Prostate gland (tissue), 2 donors: ENCODE data around the gene RORC.

ENCODE experiments used
- CTCF ChIP-seq, 4 experiments: fragments of 200-600 bp in 2 of 4; fragments of 450-650 bp in 2 of 4; sonication (generic) in 2 of 4; IDR thresholded peaks; 1 replicate in 3 of 4; 2 replicates in 1 of 4; pipeline ENCODE4 v1.5.1; 2016 to 2019; ENCODE audit warnings: antibody characterized with exemption in 4 of 4, mild to moderate bottlenecking in 2 of 4, moderate library complexity in 2 of 4
- POLR2A ChIP-seq: fragments of 450-650 bp; IDR thresholded peaks from one replicate; pipeline ENCODE4 v1.6.1; 2016; ENCODE audit warnings: antibody characterized with exemption, mild to moderate bottlenecking

DNA sequence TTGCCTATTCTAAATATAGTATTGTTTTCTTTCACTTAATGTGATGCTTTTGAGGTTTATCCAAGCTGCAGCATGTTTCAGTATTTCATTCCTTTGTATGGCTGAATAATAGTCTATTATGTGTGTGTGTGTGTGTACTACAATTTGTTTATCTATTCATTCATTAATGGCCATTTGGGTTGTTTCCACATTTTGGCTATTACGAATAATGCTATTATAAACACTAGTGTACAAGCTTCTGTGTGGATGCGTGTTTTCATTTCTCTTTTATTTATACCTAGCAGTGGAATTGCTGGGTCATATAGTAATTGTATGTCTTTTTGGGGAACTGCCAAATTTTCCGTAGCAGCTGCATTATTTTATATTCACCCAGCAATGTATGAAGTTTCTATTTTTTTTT is 36.9 kb upstream of the RORC start:
- TF ChIP-seq CTCF (IDR thresholded peaks at IDR 0.05) (no peak), POLR2A (no peak)
